Stimulated activated CD8-positive, alpha-beta memory T cell treated with anti-CD3 and anti-CD28 coated beads, Interleukin-4, amount 100 ng/mL, for 24 hours (primary cell): ENCODE results near the gene SLC41A3.
"Not testable (repeated sequence)": the region's sequence is repeated elsewhere in the genome, so short reads cannot be mapped to it uniquely, and the experiment has no call there.

Experiments used
- DNase-seq: peaks from one replicate; pipeline ENCODE4 v3.0.0-alpha.2; 2020; ENCODE audit warnings: low read depth

SLC41A3 gene

DNA sequence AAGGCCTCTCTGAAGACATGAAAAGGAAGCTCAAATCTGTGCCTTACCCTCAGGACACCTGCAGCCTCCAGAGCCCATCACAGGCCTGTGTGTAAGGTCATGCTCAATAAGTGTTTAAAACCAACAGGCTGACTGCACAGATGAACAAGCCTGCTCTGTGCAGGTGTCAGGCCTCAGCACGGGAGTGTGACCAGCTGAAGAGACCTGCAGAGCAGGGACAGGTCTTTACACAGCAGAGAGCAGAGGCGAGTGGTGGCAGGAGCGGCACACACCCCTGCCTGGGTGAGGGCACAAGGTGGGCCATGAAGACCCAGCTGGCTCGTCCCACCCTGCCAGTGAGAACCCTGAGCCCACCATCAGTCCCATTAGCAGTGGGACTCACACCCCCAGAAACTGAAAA, 58.1 kb downstream of the SLC41A3 start:
- no peak for DNase-seq

DNA sequence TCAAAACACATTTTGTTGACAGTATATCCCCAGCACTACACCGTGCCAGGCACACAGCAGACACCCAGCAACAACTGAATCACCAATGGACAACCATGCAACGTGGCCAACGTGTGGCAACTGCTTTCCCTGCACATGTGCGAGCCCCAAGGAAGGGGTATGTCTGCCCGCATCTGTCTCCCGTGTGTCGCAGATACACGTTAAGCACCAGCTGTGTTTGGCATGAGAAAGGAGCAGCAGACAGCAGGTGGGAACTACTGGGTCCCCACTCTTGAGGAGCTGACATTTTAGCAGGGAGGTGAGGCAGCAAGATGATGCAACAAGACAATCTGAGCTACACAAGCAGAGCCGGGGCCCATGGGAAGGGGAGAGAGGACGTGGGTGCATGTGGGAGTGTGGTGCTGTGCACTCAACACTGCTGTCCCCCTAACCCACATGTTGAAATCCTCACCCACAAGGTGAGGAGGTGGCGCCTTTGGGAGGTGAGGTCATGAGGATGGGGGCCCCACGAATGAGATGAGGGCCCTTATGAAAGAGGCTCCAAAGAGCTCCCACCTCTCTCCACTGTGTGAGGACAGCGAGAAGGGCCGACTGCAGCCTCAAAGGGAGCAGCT, 58.7 kb downstream of the SLC41A3 start:
- no peak for DNase-seq

DNA sequence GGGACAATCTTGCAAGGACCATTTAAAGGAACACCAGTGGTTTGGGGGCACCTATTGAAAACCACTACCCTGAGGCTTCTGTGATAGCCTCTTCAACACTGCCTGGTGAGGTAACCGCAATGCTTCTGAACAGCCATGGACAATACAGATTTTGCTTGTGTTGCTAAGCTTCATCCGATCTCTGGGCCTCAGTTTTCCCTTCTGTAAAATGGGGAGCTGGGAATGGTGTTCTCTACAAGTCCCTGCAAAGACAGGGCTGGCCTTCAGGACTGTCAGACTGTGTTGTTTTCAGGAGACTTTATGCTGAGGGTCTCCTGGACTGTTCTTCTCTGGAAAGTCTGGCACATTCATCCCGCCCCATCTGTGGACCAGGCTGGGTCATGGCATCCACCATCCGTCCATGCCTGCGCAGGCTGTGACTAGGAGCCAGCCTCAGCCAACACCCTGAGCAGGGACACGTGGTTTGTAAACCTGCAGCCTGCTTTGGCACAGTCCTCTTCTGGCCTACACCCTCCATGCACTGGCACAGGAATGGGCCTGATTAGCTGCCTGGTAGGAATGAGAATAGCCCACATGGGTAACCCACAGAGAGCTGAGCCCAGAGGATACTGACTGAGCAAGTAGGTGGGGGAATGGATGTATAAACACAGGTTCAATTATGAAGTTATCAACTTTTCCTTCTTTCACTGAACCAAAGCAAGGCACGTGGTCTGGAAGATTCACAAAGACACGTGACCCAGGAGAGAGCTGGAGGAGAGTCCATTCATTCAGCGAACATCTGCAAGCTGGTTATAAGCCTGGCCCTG, 59.7 kb downstream of the SLC41A3 start:
- DNase-seq, result no peak

DNA sequence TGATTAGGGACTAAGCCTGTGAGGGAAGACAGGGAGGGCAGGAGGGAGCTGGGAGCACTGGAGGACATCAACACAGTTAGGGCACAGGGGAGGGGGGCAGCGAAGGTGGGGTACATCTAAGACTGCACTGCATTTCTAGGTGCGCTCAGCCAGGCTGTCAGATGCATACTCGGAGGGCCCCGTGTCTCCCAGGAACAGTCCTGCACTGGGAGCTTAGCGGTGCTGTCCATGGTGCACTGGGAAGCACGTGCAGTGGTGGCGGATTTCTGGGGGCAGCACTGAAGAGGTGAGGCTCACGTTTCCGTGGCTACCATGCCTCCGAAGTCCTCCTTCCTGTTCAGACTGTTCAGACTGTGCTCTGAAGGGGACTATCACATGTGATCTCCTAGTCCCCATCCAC, 60.5 kb downstream of the SLC41A3 start:
- DNase-seq, result no peak

DNA sequence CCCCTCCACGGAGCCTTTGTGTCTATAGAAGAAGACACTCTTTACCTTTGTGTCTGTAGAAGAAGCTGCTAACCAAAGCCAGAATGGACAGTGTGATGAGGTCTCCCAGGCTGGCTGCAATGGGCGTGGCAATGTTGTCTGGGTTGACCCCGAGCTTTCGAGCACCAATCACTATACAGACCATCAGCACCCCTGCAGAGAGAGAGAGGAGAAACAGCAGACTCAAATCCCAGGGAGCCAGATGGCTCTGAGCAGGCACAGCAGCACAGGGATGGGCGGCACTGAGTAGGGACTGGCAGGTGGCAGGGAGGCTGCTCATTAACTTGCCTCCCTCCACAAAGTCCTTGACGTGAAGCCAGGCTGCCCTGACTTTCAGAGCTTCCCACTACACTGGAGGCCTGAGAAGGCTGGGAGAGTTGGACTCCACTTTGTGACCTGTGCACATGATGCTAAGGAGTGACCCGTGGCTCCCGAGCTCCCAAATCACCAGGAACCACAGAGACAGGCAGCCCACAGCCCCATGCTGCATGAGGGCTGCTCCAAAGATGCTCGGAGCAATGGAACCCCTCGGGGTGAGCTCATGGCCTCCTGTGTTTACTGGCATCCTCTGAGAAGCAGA, 61.1 kb downstream of the SLC41A3 start:
- no peak for DNase-seq

DNA sequence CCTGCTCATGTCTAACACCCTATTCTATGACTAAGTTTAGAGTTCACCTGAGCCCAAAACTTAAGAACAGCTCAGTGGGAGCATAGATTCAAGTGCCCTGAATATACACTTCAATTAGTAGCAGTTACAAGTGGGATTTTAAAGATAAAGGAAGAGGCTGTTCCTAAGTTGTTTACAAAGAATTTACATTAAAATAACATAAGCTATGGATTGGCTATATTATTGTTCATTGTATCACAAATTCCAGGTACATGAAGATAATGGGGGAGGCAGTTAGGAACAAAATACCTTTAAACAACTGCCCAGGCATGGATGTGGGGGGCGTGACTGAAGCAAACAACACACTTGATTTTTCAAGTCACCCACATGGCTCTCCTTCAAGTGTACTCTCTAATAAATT, 62.2 kb downstream of the SLC41A3 start:
- no peak for DNase-seq

DNA sequence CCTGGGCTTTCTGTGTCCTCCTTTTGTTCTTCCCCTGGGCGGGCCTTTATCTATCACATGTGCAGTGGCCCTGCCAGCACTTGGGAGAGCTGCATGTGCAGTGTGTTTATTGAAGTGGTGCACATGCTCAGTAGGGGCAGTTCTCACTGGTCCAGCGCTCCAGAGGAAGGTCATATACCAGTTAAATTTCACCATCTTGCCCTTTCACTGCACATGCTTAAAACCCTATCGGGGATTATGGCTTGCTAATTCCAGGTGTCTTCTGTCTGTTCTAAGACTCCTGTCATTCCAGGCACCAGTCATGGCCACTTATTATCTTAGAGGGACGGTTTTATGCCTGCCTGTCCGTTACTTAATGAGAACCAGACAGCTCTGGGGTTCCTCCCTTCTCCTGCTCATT, 62.7 kb downstream of the SLC41A3 start:
- DNase-seq, result no peak

DNA sequence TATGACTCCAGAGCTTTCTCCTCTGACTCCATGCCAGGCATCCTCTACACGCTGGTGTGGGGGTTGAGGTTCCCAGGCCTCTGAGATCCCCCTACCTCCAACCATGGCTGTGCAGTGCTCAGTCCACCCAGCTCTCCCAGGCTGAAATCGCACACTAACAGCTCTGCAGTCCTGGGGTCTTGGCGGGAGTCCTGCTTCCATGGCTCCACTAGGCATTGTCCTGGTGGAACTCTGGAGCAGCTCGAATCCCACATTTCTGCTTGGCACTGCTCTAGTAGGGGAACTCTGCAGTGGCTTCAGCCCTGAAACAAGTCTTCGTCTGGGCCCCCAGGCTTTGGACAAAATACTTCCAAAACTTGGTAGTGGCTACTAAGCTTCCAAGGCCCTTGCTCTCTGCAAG, 64.2 kb downstream of the SLC41A3 start:
- DNase-seq, result no peak

DNA sequence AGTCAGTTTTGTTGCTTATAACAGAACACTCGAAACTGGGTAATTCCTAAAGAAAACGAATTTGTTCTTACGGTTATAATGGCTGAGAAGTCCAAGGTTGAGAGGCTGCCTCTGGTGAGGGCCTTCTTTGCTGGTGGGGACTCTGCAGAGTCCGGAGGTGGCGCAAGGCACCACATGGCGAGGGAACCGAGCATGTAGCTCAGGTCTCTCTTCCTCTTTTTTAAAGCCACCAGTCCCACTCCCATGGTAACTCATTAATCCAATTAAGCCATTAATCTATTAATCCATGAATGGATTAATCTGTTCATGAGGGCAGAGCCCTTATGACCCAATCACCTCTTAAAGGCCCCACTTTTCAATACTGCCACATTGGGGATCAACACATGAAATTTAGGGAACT, 64.9 kb downstream of the SLC41A3 start:
- DNase-seq, result no peak

DNA sequence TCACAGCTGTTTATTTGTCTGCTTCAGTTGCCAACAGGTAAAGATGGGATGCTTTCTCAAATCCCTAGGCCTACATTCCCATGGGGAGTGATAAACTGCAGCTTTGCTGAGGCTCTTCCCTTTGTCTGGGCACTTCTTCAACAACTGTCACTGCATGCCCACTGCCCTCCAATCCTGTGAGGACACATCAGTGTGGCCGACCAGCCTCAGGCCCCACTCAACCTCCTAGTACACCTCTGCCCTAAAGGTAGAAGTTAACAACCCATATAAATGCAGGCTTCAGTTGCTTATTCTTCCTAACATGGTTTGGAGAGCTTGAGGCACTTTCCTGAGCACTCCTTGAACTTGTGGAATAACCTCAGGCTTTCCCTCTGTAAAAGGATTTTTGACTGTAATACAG, 65.4 kb downstream of the SLC41A3 start:
- DNase-seq, result no peak

DNA sequence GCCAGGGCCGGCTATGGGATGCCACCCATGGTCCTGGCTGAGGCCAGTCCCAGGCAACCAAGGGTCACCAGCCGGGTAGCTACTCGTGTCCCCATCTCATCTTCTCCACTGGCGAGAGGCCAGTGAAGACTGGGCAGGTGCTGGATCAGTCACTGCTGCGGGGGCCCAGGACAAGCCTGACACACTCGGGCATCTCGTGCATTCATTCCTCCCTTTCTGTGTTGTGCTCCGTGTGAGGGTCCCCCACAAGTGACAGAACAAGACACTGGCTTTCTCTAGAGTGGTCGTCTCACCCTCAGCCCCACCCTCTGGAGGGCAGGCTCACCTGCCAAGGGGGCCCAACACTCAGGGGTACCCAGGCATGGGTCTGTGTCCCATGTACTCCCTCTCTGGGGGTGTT, 66.6 kb downstream of the SLC41A3 start:
- DNase-seq, result no peak

DNA sequence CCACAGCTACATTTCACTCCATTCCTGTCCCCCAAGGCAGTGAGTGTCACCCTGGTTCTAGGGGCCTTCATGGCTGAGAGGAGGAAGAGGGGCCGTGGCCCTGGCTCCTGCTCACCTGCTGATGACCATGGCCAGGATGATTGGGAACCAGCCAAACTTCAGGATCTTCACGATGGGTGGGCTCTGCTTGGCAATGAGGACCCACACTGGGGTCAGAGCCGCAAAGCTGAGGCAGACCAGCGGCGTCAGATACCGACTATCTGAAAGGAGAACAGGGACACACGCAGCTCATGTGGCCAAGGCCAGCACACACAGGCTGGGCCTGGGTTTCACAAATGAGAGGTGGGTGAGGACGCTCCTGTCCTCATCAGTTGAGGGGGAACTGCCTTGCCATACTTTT, 67.3 kb downstream of the SLC41A3 start:
- DNase-seq, result no peak

DNA sequence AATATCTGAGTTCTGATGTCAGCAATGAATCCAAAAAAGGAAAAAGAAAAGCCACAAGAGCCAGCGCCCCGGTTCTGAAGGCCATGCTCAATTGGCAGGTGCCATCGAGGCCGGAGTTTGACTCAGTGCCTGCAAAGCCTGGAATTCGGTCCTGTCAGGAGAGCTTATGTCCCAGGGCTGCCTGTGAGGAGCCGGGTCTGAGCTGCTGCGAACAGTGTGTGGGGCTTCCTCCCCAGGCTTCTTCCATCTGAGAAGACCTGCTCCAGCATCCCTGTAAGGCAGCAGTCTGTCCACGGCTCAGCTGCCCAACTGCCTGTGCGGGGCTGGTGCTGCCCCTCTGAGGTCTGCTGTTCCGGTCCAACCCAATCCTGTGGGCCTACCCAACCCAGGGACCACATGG, 68.8 kb downstream of the SLC41A3 start:
- no peak for DNase-seq

DNA sequence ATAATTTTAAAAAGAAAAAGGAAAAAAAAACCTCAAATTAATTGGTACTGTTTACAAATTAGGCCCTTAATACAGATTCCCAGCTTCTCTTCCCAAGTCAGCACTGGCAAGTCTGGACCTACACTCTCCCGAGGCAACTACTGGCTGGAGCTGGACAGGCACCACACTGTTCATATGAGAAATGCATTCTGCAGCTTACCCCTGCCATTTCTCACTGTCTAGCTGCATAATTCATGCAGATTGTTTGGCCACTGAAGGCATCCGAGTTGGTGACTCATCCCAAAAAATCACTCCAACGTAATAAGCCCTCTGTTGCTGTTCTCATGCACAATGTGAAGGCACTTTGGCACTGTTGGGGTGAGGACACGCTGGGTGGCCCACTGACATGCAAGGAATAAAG, 69.7 kb downstream of the SLC41A3 start:
- DNase-seq, result no peak

DNA sequence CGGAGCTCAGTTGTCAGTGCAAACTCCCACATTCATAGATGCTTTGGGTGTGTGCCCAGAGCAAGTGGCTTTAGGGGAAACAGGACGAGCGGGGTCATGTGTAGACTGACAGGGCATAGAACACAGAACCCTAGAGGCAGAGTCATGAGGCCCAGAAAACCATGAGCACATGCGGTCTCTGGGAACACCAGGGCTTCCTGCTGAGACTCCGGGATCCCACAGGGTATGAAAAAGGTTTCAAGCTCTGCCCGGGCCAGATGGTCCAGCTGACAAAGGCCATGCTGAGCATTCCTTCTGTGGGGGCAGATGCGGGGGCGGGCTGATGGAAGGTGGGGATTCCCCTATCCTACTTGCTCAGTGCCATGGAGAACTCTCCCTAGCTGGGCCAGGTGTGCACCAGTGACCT, 70.2 kb downstream of the SLC41A3 start:
- no peak for DNase-seq

DNA sequence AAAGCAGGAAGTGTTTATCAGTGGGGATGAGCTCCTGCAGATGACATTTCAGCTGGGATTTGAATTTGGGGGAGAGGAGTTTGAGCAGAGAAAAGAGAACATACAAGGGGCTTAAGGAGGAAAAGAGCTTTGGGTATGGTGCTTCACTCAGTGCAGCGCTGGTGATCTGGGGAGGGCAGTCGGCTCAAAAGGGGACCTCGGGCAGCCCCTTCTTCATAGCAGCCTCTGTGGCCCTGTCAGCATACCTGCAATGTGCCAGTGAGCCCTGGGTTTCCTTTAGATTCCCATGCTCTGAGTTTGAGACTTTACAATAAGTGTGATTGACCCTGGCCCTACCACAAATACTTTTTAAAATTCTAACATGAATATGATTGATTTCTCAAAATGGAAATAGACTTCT, 74.7 kb downstream of the SLC41A3 start:
- DNase-seq, result no peak

DNA sequence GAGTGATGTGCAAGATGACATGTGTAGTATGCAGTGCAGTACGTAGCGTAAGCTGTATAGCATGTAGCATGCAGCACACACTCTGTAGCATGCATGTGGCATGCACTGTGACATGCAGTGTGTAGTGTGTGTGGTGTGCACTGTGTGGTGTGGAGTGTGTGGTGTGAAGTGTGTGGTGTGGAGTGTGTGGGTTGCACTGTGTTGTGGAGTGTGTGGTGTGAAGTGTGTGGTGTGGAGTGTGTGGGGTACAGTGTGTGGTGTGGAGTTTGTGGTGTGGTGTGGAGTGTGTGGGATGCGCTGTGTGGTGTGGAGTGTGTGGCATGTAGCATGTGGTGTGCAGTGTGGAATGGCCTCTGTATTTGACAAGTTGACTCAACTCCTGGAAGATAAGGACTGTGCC, 75.7 kb downstream of the SLC41A3 start:
- no peak for DNase-seq

DNA sequence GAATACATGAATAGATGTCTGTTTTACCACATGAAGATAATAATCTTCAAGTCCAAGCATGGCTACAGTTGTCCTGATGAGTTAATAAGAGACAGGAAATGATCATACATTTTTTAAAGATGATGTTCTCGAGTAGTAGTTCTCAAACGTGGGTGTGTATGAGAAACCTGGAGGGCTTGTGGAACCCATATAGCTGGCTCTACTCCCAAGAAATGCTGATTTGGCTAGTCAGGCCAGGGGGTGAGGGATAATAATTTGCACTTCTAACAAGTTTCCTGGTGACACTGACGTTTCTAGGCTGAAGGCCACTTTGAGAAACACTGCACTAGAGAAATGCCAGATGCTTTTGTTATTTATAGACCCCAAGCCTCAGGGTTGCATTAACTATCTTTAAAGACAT, 78.0 kb downstream of the SLC41A3 start:
- DNase-seq, result no peak

DNA sequence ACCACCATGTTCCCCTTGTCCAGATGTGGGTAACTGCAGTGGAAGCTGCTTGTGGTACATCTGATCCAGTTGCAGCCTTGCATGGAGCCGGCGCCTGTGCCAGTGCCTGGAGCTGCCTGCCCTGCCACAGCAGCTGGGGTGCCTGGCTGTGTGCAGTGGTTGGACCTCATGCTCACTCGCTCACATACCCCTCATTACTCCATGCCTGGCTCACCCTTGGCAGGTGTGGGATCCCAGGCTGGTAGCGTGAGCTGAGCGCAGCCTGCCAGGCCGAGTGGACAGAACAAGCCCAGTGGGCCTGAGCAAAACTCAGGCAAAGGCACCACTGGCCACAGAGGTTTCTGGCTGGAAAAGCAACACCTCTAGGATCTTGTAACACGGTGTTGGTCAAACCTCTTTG, 79.2 kb downstream of the SLC41A3 start:
- DNase-seq, result no peak

DNA sequence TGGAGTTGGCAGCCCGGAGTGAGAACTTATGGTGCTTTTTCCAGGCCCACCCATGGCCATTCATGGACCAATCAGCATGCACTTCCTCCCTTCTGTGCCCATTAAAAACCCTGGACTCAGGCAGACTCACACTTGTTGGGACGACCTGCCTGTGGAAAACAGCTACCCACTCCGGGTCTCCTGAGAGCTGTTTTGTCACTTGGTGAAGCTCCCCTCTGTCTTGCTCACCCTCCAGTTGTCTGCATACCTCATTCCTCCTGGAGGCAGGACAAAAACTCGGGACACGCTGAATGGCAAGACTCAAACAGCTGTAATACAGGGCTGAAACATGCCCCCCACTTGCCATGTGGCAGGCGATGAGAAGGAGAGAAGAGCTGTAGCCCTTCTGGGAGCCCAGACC, 79.7 kb downstream of the SLC41A3 start:
- no peak for DNase-seq

DNA sequence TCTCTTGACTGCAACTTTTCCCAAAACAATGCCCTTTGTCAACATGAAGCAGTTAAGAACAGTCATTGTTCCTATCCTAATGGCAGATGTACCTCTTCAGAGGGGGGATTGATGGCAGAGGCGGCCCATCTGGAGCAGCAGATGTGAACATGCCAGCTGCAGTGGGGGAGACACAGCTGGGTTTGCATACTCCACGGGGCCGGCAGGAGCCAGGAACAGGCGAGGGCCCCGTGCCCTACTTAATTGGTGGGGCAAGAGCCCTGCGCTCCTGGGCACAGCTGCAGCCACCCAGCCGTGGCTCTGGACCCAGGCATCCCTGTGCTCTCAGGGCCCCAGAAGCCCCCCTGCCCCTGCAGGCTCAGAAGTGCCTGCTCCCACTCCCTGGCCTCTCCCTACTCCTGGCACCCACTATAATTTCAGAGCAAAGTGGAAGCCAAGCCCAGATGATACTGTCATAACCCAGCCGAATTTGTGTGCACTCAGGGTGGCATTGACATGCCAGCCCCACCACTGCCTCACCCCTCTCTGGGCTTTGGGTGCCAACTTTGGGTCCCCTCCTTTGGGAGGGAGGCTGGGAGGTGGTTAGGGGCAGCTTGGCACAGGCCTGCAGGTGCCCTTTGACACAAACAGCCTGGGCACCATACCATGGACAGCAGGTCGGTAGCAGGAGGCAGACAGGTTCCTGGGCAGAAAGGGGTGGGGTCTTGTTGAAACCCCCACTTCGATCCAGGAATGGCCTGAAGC, 80.3 kb downstream of the SLC41A3 start:
- DNase-seq, result no peak

DNA sequence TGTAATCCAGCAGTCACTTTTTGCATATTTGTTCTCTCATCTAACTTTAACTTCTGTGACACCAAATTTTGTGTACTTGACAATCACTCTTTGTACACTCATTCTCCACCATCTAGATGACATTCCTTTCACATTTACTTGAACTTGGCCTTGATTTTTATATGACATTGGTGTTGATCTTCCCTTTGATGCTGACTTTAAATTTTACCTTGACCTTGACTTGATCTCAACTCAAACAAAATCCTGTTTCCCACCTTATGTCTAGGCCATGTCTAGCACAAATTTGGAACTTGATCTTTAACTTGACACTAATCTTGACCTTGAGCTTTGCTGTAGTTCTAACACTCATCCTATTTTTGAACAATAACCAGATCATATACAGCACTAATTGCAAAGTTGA, 81.7 kb downstream of the SLC41A3 start:
- DNase-seq, result no peak

DNA sequence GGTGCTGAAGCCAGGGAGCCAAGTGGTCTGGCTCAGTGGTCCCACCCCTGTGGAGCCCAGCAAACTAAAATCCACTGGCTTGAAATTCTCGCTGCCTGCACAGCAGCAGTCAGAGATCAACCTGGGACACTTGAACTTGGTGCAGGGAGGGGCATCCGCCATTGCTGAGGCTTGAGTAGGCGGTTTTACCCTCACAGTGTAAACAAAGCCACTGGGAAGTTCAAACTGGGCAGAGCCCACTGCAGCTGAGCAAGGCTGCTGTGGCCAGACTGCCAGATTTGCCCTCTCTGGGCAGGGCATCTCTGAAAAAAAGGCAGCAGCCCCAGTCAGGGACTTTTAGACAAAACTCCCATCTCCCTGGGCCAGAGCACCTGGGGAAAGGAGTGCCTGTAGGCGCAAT, 87.2 kb downstream of the SLC41A3 start:
- not testable (repeated sequence) for DNase-seq
